Activated T-helper 1 cell treated with anti-CD3 and anti-CD28 coated beads, Interleukin-12 subunit alpha, Interleukin-12 subunit beta, Interleukin-2, Interleukin-4 antibody, amounts not matched to agents 30 ng/mL and 10 ng/mL and 1 ng/mL, durations not matched to agents 14 hours and 24 hours and 36 hours (primary cell): ENCODE results near the gene CHMP6. TPM values are rescaled to one million over a fixed set of nuclear protein-coding genes. Genes with fewer than 3 reads are reported as not detected.
"Not testable (repeated sequence)": the region's sequence is repeated elsewhere in the genome, so short reads cannot be mapped to it uniquely, and the experiment has no call there.

Experiments
- DNase-seq: peaks from one replicate; pipeline ENCODE4 v3.0.0; 2021; ENCODE audit warnings: low spot score
- H3K27ac Mint-ChIP-seq: one replicate; pipeline ENCODE4 v1.8.0; 2021; ENCODE audit warnings: mild to moderate bottlenecking, mixed read lengths
- H3K27me3 Mint-ChIP-seq: one replicate; pipeline ENCODE4 v1.8.0; 2022; ENCODE audit warnings: mild to moderate bottlenecking, moderate library complexity, mixed read lengths; ENCODE audit not compliant: insufficient read depth
- H3K36me3 Mint-ChIP-seq: one replicate; pipeline ENCODE4 v1.8.0; 2021; ENCODE audit warnings: low read depth, mixed read lengths
- H3K4me1 Mint-ChIP-seq: one replicate; pipeline ENCODE4 v1.8.0; 2021; ENCODE audit warnings: low read depth, mixed read lengths
- H3K4me3 Mint-ChIP-seq: one replicate; pipeline ENCODE4 v1.8.0; 2021; ENCODE audit warnings: mild to moderate bottlenecking, moderate library complexity, mixed read lengths
- H3K9me3 Mint-ChIP-seq: one replicate; pipeline ENCODE4 v1.8.0; 2021; ENCODE audit warnings: mixed read lengths
- intact Hi-C: fragments of 100-400 bp; cut with micrococcal nuclease; formaldehyde crosslinking; loops from one replicate; pipeline ENCODE4 v1.15.1; 2024
- total RNA-seq: library from RNA; stranded (reverse); gene quantifications from 2 replicates; pipeline ENCODE4 v1.2.3, GENCODE V29; 2022

Gene CHMP6
- total RNA-seq, 1 donor from 2014 or later: 36.6 TPM

- peaks cover 12% of the 10 kb centered on the region for H3K9me3 Mint-ChIP-seq
- intact Hi-C loops: no loop called here
- H3K27ac Mint-ChIP-seq: no peak overlapping the region
- no peak overlapping the region for H3K4me3 Mint-ChIP-seq
- H3K36me3 Mint-ChIP-seq: no peaks in the 10 kb centered on the region
- H3K27me3 Mint-ChIP-seq: peaks cover 2% of the 10 kb centered on the region
- no peak for DNase-seq
- peaks cover 36% of the 10 kb centered on the region for H3K4me1 Mint-ChIP-seq
Observed at GRCh38 chr17:81020443-81020766, 28.8 kb downstream of the CHMP6 start.

GRCh38 chr17:81020767-81021497, 29.3 kb downstream of the CHMP6 start:
- Mint-ChIP-seq H3K36me3 (no peaks in the 10 kb centered on the region), H3K9me3 (peaks cover 9% of the 10 kb centered on the region), H3K27ac (no peak overlapping the region), H3K4me3 (no peak overlapping the region), H3K27me3 (peaks cover 2% of the 10 kb centered on the region), H3K4me1 (peaks cover 36% of the 10 kb centered on the region)
- no peak for DNase-seq
- intact Hi-C loops: no loop called here

- Mint-ChIP-seq H3K27ac (no peak overlapping the region), H3K4me3 (no peak overlapping the region), H3K27me3 (peaks cover 6% of the 10 kb centered on the region), H3K9me3 (peaks cover 8% of the 10 kb centered on the region), H3K4me1 (peaks cover 33% of the 10 kb centered on the region), H3K36me3 (peaks cover under 1% of the 10 kb centered on the region)
- DNase-seq: no peak
- intact Hi-C loops: no loop called here
Observed at GRCh38 chr17:81021531-81022343, 30.1 kb downstream of the CHMP6 start.

GRCh38 chr17:81022344-81022676, 30.7 kb downstream of the CHMP6 start:
- Mint-ChIP-seq H3K9me3 (peaks cover 11% of the 10 kb centered on the region), H3K27ac (no peak overlapping the region), H3K4me1 (peaks cover 27% of the 10 kb centered on the region), H3K27me3 (peaks cover 6% of the 10 kb centered on the region), H3K4me3 (no peak overlapping the region), H3K36me3 (peaks cover 2% of the 10 kb centered on the region)
- no peak for DNase-seq
- intact Hi-C loops: no loop called here

- H3K27me3 Mint-ChIP-seq: peaks cover 12% of the 10 kb centered on the region
- peaks cover 5% of the 10 kb centered on the region for H3K4me1 Mint-ChIP-seq
- H3K4me3 Mint-ChIP-seq: no peak overlapping the region
- intact Hi-C loops: no loop called here
- H3K27ac Mint-ChIP-seq: no peak overlapping the region
- H3K9me3 Mint-ChIP-seq: peaks cover 11% of the 10 kb centered on the region
- no peak for DNase-seq
- H3K36me3 Mint-ChIP-seq: peaks cover 2% of the 10 kb centered on the region
Observed at GRCh38 chr17:81025065-81025740, 33.6 kb downstream of the CHMP6 start.

GRCh38 chr17:81025741-81026129, 34.1 kb downstream of the CHMP6 start:
- no peak overlapping the region for H3K4me3 Mint-ChIP-seq
- peaks cover 2% of the 10 kb centered on the region for H3K36me3 Mint-ChIP-seq
- H3K27ac Mint-ChIP-seq: no peak overlapping the region
- H3K4me1 Mint-ChIP-seq: peaks cover 5% of the 10 kb centered on the region
- peaks cover 11% of the 10 kb centered on the region for H3K9me3 Mint-ChIP-seq
- intact Hi-C loops: no loop called here
- no peak for DNase-seq
- peaks cover 14% of the 10 kb centered on the region for H3K27me3 Mint-ChIP-seq

- H3K4me3 Mint-ChIP-seq: no peak overlapping the region
- H3K27ac Mint-ChIP-seq: no peak overlapping the region
- no peak for DNase-seq
- intact Hi-C loops: no loop called here
- peaks cover 2% of the 10 kb centered on the region for H3K36me3 Mint-ChIP-seq
- H3K4me1 Mint-ChIP-seq: peaks cover 5% of the 10 kb centered on the region
- peaks cover 11% of the 10 kb centered on the region for H3K9me3 Mint-ChIP-seq
- peaks cover 14% of the 10 kb centered on the region for H3K27me3 Mint-ChIP-seq
Observed at GRCh38 chr17:81026266-81027036, 34.8 kb downstream of the CHMP6 start.

- DNase-seq: no peak
- H3K4me1 Mint-ChIP-seq: peaks cover 5% of the 10 kb centered on the region
- intact Hi-C loops: no loop called here
- peaks cover 11% of the 10 kb centered on the region for H3K9me3 Mint-ChIP-seq
- peaks cover 2% of the 10 kb centered on the region for H3K36me3 Mint-ChIP-seq
- H3K27ac Mint-ChIP-seq: no peak overlapping the region
- H3K4me3 Mint-ChIP-seq: no peak overlapping the region
- peaks cover 14% of the 10 kb centered on the region for H3K27me3 Mint-ChIP-seq
Observed at GRCh38 chr17:81027038-81027437, 35.4 kb downstream of the CHMP6 start.

GRCh38 chr17:81027591-81028505, 36.2 kb downstream of the CHMP6 start:
- peaks cover 5% of the 10 kb centered on the region for H3K4me1 Mint-ChIP-seq
- H3K36me3 Mint-ChIP-seq: peaks cover 2% of the 10 kb centered on the region
- H3K27ac Mint-ChIP-seq: no peak overlapping the region
- peaks cover 14% of the 10 kb centered on the region for H3K27me3 Mint-ChIP-seq
- H3K4me3 Mint-ChIP-seq: no peak overlapping the region
- peaks cover 11% of the 10 kb centered on the region for H3K9me3 Mint-ChIP-seq
- DNase-seq: no peak
- intact Hi-C loops: no loop called here

- peaks cover 9% of the 10 kb centered on the region for H3K4me1 Mint-ChIP-seq
- H3K9me3 Mint-ChIP-seq: peaks cover 11% of the 10 kb centered on the region
- H3K36me3 Mint-ChIP-seq: peaks cover 2% of the 10 kb centered on the region
- no peak for DNase-seq
- no peak overlapping the region for H3K27ac Mint-ChIP-seq
- H3K27me3 Mint-ChIP-seq: peaks cover 20% of the 10 kb centered on the region
- H3K4me3 Mint-ChIP-seq: no peak overlapping the region
- intact Hi-C loops: no loop called here
Observed at GRCh38 chr17:81028506-81028858, 36.8 kb downstream of the CHMP6 start.

GRCh38 chr17:81029859-81030258, 38.2 kb downstream of the CHMP6 start:
- Mint-ChIP-seq H3K27ac (no peak overlapping the region), H3K9me3 (peaks cover 11% of the 10 kb centered on the region), H3K36me3 (peaks cover 2% of the 10 kb centered on the region), H3K4me1 (peaks cover 11% of the 10 kb centered on the region), H3K4me3 (no peak overlapping the region), H3K27me3 (peaks cover 28% of the 10 kb centered on the region)
- intact Hi-C loops: loop anchor here (5.0 to 10.0 kb wide), 2 partner anchors 38 to 195 kb away; partner anchors contain the start of genes CEP131 and CHMP6
- DNase-seq: no peak

GRCh38 chr17:81030312-81030711, 38.7 kb downstream of the CHMP6 start:
- peaks cover 11% of the 10 kb centered on the region for H3K9me3 Mint-ChIP-seq
- not testable (repeated sequence) for H3K27ac Mint-ChIP-seq, H3K4me3 Mint-ChIP-seq, H3K36me3 Mint-ChIP-seq, DNase-seq
- intact Hi-C loops: loop anchor here (5.0 to 10.0 kb wide), 2 partner anchors 38 to 194 kb away; partner anchors contain the start of genes CEP131 and CHMP6
- H3K27me3 Mint-ChIP-seq: peaks cover 26% of the 10 kb centered on the region
- H3K4me1 Mint-ChIP-seq: peaks cover 11% of the 10 kb centered on the region
